K562 (cell line): Measurements from ENCODE around the gene C16orf92. TPM values are rescaled to one million over a fixed set of nuclear protein-coding genes. Genes with fewer than 3 reads are reported as not detected.

Source experiments
- CTCF ChIP-seq, 3 experiments: IDR thresholded peaks in 2 of 3; conservative IDR thresholded peaks in 1 of 3; 2 replicates each; pipeline ENCODE4 v1.5.1; 2011 to 2012; ENCODE audit warnings: low read length in 3 of 3, mild to moderate bottlenecking in 3 of 3, control low read depth in 2 of 3, improper control_type of control experiment in 1 of 3, inconsistent platforms in 1 of 3, low read depth in 1 of 3, mixed read lengths in 1 of 3, moderate library complexity in 1 of 3; ENCODE audit not compliant: insufficient read depth in 2 of 3
- DEAF1 ChIP-seq: fragments of 450-650 bp; formaldehyde crosslinking; IDR thresholded peaks from 2 replicates; pipeline ENCODE4 v1.4.0; 2020; ENCODE audit warnings: mild to moderate bottlenecking, moderate library complexity
- ESRRA ChIP-seq: fragments of 450-650 bp; IDR thresholded peaks from 2 replicates; pipeline ENCODE4 v1.6.1; 2014; ENCODE audit warnings: low read depth, mild to moderate bottlenecking, moderate library complexity, borderline replicate concordance
- FOXK2 ChIP-seq, 2 experiments: fragments of 450-650 bp; IDR thresholded peaks in 1 of 2; conservative IDR thresholded peaks in 1 of 2; 2 replicates each; pipeline ENCODE4 v1.6.1; 2016; ENCODE audit warnings: low read depth in 2 of 2, mild to moderate bottlenecking in 1 of 2
- LEF1 ChIP-seq: fragments of 450-650 bp; IDR thresholded peaks from 2 replicates; pipeline ENCODE4 v1.6.1; 2016; ENCODE audit warnings: mild to moderate bottlenecking
- MCM3 ChIP-seq: fragments of 450-650 bp; IDR thresholded peaks from 2 replicates; pipeline ENCODE4 v1.6.1; 2016
- RAD21 ChIP-seq, 2 experiments: fragments of 250-450 bp in 1 of 2; fragments of 450-650 bp in 1 of 2; sonication (Bioruptor Pico) in 1 of 2; formaldehyde crosslinking in 1 of 2; IDR thresholded peaks in 1 of 2; conservative IDR thresholded peaks in 1 of 2; 2 replicates each; pipeline versions ENCODE4 v1.4.0 to v1.8.0; 2020 to 2022; ENCODE audit warnings: mild to moderate bottlenecking in 2 of 2, moderate library complexity in 1 of 2
- ZFP1 ChIP-seq: fragments of 450-650 bp; formaldehyde crosslinking; IDR thresholded peaks from 2 replicates; pipeline ENCODE4 v1.4.0; 2020; ENCODE audit warnings: mild to moderate bottlenecking, mixed read lengths
- ZNF778 ChIP-seq: fragments of 450-650 bp; formaldehyde crosslinking; IDR thresholded peaks from 2 replicates; pipeline ENCODE4 v1.4.0; 2020; ENCODE audit warnings: mild to moderate bottlenecking, moderate library complexity
- polyA plus RNA-seq, 8 experiments: library from polyadenylated mRNA; depleted of rRNA in 4 of 8; stranded (reverse) in 5 of 8; unstranded in 3 of 8; fragments of >200 nt; fragmentation: Nextera tagmentation in 2 of 8; fragmentation: Illumina TruSeq in 1 of 8; extraction: Ambion mirVana in 2 of 8; extraction: Trizol in 1 of 8; gene quantifications; 2 replicates each; pipeline versions ENCODE4 v1.2.1 to v1.2.3, GENCODE V29; 2011 to 2014; ENCODE audit warnings: inconsistent platforms in 1 of 8, missing spikeins in 1 of 8
- total RNA-seq, 7 experiments: library from RNA; depleted of rRNA in 6 of 7; stranded (reverse); fragments of >200 nt in 6 of 7; fragmentation: Illumina TruSeq in 2 of 7; extraction: Trizol in 2 of 7; gene quantifications; 2 replicates each; pipeline versions ENCODE4 v1.2.1 to v1.2.3, GENCODE V29; 2011 to 2021; ENCODE audit warnings: low replicate concordance in 1 of 7

Gene C16orf92
- total and polyA plus RNA-seq, 9 of the 15 experiments (the other 6 are each of a cell fraction or from before 2014, with no cell fraction given) = not detected

- TF ChIP-seq DEAF1 (no peak), MCM3 (no peak), ZFP1 (no peak), ESRRA (no peak), ZNF778 (CRISPR knock-in tag) (no peak), CTCF (IDR thresholded peaks at IDR 0.05 in 2 of 3, conservative IDR thresholded peaks at IDR 0.05 in 1 of 3; ENCODE audit: insufficient read depth in 2 of 3, low read depth in 1 of 3, low read length in 3 of 3) (peak in 2 of 3 experiments; percentile 51 to 76; a peak in 5 of 6 replicates), LEF1 (no peak), RAD21 (CRISPR knock-in tag; conservative IDR thresholded peaks at IDR 0.05 in 1 of 2, IDR thresholded peaks at IDR 0.05 in 1 of 2) (peak; percentile 57 to 58), FOXK2 (conservative IDR thresholded peaks at IDR 0.05 in 1 of 2, IDR thresholded peaks at IDR 0.05 in 1 of 2; ENCODE audit: low read depth in 2 of 2) (peak in 1 of 2 experiments; percentile 31; a peak in 1 of 4 replicates)
Observed at GRCh38 chr16:30041841-30042240, 18.8 kb downstream of the C16orf92 start (continued).
